Stimulated activated CD8-positive, alpha-beta memory T cell treated with anti-CD3 and anti-CD28 coated beads, Interleukin-4, amount 100 ng/mL, for 1 hour (primary cell): ENCODE results near the gene GDPD5.

Source experiments
- DNase-seq, 2 donors: peaks; one replicate each; pipeline ENCODE4 v3.0.0-alpha.2; 2020; ENCODE audit warnings: low read depth in 2 of 2, low spot score in 1 of 2

Gene GDPD5

GRCh38 chr11:75493626-75494025 lies 32.1 kb downstream of the GDPD5 start:
- DNase-seq = no peak

- peak; percentile 15 to 46 for DNase-seq
Observed at GRCh38 chr11:75492181-75492820, 33.4 kb downstream of the GDPD5 start.

GRCh38 chr11:75491465-75491864 lies 34.3 kb downstream of the GDPD5 start:
- DNase-seq = no peak

- no peak for DNase-seq
Observed at GRCh38 chr11:75490221-75491181, 35.2 kb downstream of the GDPD5 start.

GRCh38 chr11:75487365-75487764 lies 38.4 kb downstream of the GDPD5 start:
- DNase-seq = no peak

GRCh38 chr11:75485742-75486141 lies 40.0 kb downstream of the GDPD5 start:
- no peak for DNase-seq

GRCh38 chr11:75482931-75483469 lies 42.7 kb downstream of the GDPD5 start:
- no peak for DNase-seq

GRCh38 chr11:75481922-75482606 lies 43.7 kb downstream of the GDPD5 start:
- DNase-seq = no peak

GRCh38 chr11:75481223-75481921 lies 44.4 kb downstream of the GDPD5 start:
- no peak for DNase-seq

- no peak for DNase-seq
Observed at GRCh38 chr11:75480185-75481175, 45.3 kb downstream of the GDPD5 start.

GRCh38 chr11:75479597-75480145 lies 46.1 kb downstream of the GDPD5 start:
- DNase-seq = no peak

- DNase-seq = no peak
Observed at GRCh38 chr11:75478783-75479596, 46.8 kb downstream of the GDPD5 start.

GRCh38 chr11:75477614-75477935 lies 48.2 kb downstream of the GDPD5 start:
- no peak for DNase-seq

- no peak for DNase-seq
Observed at GRCh38 chr11:75476739-75477613, 48.8 kb downstream of the GDPD5 start.

GRCh38 chr11:75475767-75476650 lies 49.7 kb downstream of the GDPD5 start:
- DNase-seq = no peak

GRCh38 chr11:75474878-75475766 lies 50.6 kb downstream of the GDPD5 start:
- peak; percentile 16 to 20 for DNase-seq
